ENCODE results near the gene MRO. TPM values are rescaled to one million over a fixed set of nuclear protein-coding genes. Genes with fewer than 3 reads are reported as not detected.
"Not testable (repeated sequence)": the region's sequence is repeated elsewhere in the genome, so short reads cannot be mapped to it uniquely, and the experiment has no call there.

The MRO gene
- total RNA-seq (2014; rRNA removed; shearing (Covaris generic)) = 1.1 and 1.7 TPM in 2 replicates

DNA sequence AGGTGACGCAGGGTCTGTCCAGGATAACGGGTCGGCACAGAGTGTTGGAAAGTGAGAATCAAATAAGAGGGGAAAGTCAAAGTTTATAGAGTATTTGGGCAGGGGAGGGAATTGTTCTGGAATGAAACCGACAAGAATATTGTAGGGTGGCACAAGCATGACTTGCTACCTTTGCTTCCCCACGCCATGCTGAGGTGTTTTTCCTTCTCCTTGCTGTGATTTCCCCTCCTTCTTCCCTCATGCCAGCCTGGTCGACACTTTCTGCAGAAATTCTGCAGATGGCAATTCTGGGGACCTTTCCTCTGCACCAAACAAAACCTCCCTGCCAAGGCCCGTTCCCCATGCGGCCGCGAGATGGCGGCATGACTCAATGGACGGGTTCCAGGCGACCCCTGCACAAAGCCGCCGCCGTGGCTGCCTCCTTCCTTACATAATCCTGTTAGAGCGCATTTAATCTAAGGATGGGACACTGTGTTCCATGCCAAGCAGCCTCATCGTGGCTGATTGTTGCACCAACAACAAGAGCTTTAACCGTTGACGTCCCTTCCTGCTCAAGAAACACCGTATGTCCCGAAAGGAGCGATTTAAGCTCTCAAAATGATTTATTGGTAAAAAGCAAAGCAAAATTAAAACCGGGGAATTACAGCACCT is at the start of gene MRO:
Gene MRO (minus strand): TSS at position 289 of the 651 bp plus-strand sequence. CDS start 10,616 bp downstream, outside the sequence.
- H3K4me3 ChIP-seq (ENCODE audit: insufficient read depth, low read depth, low read length) = peak within 1 kb of the TSS; percentile 22
- no peaks in the 10 kb centered on the region for H3K36me3 ChIP-seq (replicated peaks; ENCODE audit: control insufficient read depth, insufficient read depth, low read length)
- DNase-seq = peak; percentile 91
- H3K27me3 ChIP-seq (ENCODE audit: control insufficient read depth, insufficient read depth, low read length) = no peaks in the 10 kb centered on the region

DNA sequence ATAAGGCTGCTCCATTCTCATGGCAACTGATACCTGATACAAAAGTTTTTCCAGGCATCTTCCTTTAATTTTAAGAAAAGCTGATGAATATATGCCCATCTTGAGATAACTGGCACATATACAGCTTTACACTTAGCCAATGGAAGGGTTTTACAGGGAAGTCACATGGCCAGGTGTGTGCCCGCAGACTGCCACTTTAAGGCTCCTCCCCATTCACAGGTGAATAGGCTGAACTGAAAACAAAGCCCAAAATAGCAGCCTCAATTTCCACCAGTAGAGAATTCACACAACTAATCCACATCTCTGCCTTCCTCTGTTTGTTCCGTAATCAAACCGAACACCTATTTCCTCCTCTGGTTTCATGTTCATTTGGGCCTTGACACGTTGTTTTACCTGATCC is 49.3 kb upstream of the MRO start:
- no peak overlapping the region for H3K4me3 ChIP-seq (ENCODE audit: insufficient read depth, low read depth, low read length)
- H3K27me3 ChIP-seq (ENCODE audit: control insufficient read depth, insufficient read depth, low read length) = no peaks in the 10 kb centered on the region
- H3K36me3 ChIP-seq (replicated peaks; ENCODE audit: control insufficient read depth, insufficient read depth, low read length) = no peaks in the 10 kb centered on the region
- no peak for DNase-seq

DNA sequence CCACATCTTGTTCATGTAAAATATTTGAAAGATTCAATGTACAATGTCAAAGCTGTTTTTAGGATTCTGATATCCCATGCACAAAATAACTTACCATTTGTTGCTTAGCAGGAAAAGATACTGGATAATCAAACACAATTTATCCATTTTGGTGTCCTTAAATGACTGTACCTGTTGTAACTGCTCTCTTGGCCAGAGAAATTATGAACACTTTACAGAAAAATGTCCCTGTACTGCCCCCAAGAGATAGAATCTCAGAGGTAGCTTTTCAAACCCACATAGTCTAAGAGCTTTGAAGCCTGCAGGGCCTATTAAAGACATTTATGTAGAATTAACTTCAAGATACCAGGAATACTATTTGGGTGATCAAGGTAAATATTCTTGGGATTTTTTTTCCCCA is 46.9 kb upstream of the MRO start:
- no peak for DNase-seq
- Histone ChIP-seq H3K4me3 (ENCODE audit: insufficient read depth, low read depth, low read length) (no peak overlapping the region), H3K27me3 (ENCODE audit: control insufficient read depth, insufficient read depth, low read length) (no peaks in the 10 kb centered on the region), H3K36me3 (replicated peaks; ENCODE audit: control insufficient read depth, insufficient read depth, low read length) (no peaks in the 10 kb centered on the region)

DNA sequence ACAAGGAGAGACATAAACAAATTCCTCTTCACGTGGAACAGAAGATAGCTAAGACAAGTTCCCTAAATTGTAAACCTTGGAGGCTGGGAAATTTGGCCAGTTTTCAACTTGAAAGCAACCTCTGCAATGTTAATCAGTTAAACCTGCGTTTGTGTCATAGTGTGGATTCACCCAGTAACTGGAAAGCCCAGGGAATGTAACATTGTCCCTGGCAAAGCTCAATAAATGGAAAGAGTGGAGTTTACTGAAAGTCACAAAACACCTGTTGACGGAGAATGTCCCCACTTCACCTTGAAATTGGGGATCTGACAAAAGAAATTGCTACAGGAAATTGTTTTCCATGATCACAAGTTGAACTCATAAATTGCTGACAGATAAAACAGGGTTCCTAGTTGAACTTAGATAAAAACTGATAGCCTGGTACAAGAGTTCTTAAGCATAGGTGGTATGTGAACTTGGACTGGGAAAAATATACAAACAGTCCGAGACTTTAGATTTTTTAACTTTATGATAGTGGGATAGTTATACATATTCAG is 44.1 kb upstream of the MRO start:
- no peak for DNase-seq
- H3K27me3 ChIP-seq (ENCODE audit: control insufficient read depth, insufficient read depth, low read length) = no peaks in the 10 kb centered on the region
- H3K36me3 ChIP-seq (replicated peaks; ENCODE audit: control insufficient read depth, insufficient read depth, low read length) = no peaks in the 10 kb centered on the region
- H3K4me3 ChIP-seq (ENCODE audit: insufficient read depth, low read depth, low read length) = no peak overlapping the region

DNA sequence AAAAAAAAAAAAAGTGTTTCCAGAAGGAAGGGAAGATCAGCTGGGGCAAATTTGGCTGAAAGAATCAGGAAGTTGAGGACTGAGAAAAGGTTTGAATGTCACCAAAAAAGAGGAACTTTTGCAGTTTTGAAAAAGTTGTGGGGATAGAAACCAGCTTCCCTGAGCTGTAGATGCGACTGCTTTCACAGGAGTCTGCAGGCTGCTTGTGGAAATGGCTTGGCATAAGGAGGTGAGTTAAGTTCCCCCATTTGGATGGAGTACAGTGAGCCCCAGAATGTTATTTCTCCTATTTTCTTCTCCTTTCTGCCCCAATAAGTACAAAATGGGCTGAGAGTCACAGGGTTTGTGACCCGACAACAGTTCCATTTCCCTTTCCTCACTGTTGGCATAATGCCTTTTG is 42.6 kb upstream of the MRO start:
- Histone ChIP-seq H3K27me3 (ENCODE audit: control insufficient read depth, insufficient read depth, low read length) (no peaks in the 10 kb centered on the region), H3K36me3 (replicated peaks; ENCODE audit: control insufficient read depth, insufficient read depth, low read length) (no peaks in the 10 kb centered on the region), H3K4me3 (ENCODE audit: insufficient read depth, low read depth, low read length) (no peak overlapping the region)
- DNase-seq = no peak

DNA sequence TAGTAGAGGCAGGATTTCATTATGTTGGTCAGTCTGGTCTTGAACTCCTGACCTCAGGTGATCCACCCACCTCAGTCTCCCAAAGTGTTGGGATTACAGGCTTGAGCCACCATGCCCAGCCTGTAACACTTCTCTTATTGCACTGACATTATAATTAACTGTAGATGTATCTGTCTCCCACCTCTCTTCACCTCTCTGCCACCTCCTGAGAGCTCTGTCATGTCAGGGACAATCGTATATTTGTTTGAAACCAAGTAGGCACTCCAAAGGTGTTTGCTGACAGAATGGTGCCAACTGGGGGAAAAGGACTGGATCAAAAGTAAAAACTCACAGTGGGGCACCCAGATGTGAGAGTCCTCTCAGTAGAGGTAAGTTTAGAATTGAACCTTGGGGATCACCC is 41.8 kb upstream of the MRO start:
- no peak overlapping the region for H3K4me3 ChIP-seq (ENCODE audit: insufficient read depth, low read depth, low read length)
- H3K36me3 ChIP-seq (replicated peaks; ENCODE audit: control insufficient read depth, insufficient read depth, low read length) = no peaks in the 10 kb centered on the region
- no peaks in the 10 kb centered on the region for H3K27me3 ChIP-seq (ENCODE audit: control insufficient read depth, insufficient read depth, low read length)
- no peak for DNase-seq

DNA sequence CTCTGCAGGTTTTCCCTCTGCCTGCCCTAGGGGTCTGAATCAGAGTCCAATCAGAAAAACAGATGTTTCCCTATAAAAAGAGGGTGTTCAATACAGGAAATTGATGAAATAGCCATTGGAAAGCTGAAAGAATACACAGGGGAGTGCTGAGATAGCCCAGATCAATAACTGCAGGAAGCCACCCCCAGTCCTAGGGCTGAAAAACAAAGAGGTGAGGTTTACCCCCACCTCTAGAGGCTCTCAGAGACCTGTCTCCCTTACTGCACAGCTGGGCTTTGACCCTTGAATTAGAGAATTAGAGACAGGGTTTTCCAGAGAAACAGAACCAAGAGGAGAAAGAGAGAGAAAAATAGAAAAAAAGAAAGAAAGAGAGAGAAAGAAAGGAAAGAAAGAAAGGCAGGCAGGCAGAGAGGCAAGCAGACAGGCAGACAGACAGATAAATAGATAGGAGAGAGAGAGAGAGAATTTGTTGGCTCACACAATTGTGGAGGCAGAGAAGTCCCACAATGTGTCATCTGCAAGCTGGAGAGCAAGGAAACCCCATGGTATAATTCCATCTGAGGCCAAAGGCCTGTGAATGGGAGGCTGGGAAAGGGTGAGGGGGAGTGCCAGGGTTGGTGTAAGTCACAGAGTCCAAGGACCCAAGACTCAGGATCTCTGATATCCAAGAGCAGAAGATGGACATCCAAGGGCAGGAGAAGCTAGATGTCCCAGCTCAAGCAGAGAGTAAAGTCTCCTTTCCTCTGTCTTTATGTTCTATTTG is 40.2 kb upstream of the MRO start:
- Histone ChIP-seq H3K27me3 (ENCODE audit: control insufficient read depth, insufficient read depth, low read length) (no peaks in the 10 kb centered on the region), H3K4me3 (ENCODE audit: insufficient read depth, low read depth, low read length) (no peak overlapping the region), H3K36me3 (replicated peaks; ENCODE audit: control insufficient read depth, insufficient read depth, low read length) (no peaks in the 10 kb centered on the region)
- no peak for DNase-seq

DNA sequence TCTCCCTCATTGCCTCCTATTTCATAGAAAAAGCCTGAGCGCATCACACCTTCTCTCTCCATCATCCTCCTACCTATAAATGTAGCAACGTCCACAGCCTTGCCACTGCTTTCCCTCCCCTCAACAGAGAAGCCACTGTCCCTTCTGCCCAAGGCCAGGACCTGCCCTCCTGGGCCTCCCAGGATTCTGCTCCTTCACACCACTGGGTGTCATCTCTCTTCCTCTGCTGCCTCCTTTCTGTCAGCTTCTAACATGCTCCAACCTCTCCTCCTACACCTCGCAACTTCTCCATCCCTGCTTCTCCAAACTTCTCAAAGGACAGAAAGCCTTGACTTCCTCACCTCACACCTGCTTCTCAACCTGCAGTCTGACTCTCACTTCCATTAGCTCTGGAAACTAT is 37.9 kb upstream of the MRO start:
- DNase-seq = no peak
- no peak overlapping the region for H3K4me3 ChIP-seq (ENCODE audit: insufficient read depth, low read depth, low read length)
- H3K36me3 ChIP-seq (replicated peaks; ENCODE audit: control insufficient read depth, insufficient read depth, low read length) = no peaks in the 10 kb centered on the region
- no peaks in the 10 kb centered on the region for H3K27me3 ChIP-seq (ENCODE audit: control insufficient read depth, insufficient read depth, low read length)

DNA sequence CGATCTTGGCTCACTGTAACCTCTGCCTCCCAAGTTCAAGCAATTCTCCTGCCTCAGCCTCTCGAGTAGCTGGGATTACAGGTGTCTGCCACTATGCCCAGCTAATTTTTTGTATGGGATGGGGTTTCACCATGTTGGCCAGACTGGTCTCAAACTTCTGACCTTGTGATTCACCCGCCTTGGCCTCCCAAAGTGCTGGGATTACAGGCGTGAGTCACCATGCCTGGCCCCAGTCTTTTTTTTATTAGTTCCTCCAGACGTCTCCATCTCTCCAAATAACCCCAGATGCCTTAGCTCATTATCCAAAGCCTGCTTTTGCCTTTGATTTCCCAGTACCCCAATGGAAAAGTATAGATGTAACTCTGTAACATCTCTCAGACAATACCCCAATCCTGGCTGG is 37.4 kb upstream of the MRO start:
- not testable (repeated sequence) for DNase-seq; H3K27me3 ChIP-seq (ENCODE audit: control insufficient read depth, insufficient read depth, low read length); H3K4me3 ChIP-seq (ENCODE audit: insufficient read depth, low read depth, low read length); H3K36me3 ChIP-seq (replicated peaks; ENCODE audit: control insufficient read depth, insufficient read depth, low read length)

DNA sequence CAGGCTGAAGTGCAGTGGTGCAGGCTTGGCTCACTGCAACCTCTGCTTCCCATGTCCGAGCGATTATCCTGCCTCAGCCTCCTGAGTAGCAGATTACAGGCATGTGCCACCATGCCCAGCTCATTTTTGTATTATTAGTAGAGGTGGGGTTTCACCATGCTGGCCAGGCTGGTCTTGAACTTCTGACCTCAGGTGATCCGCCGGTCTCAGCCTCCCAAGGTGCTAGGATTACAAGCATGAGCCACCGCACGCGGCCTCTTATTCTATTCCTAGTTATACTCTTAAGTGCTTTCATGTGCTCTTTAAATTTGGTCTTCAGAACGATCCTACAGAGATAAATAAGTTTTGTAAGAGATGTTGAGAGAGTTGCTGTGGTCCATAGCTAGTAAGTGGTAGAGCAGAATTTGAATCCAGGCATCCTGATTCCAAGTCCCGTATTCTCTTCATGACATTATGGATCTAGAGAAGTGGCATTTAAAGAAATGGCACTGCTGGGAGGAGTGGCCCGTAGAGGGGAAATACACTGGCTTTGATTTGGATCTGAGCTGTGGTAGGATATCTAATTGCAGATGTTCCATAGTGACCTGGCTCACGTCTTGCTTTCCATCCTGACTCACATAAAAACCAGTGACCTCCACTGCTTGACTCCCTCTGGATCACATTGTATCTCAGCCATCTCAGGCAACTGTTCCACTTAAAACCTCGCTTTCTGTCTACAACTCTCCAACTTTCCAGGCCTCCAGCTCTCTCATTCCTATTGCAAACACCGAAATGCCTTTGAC is 36.4 kb upstream of the MRO start:
- H3K27me3 ChIP-seq (ENCODE audit: control insufficient read depth, insufficient read depth, low read length) = no peaks in the 10 kb centered on the region
- DNase-seq = no peak

DNA sequence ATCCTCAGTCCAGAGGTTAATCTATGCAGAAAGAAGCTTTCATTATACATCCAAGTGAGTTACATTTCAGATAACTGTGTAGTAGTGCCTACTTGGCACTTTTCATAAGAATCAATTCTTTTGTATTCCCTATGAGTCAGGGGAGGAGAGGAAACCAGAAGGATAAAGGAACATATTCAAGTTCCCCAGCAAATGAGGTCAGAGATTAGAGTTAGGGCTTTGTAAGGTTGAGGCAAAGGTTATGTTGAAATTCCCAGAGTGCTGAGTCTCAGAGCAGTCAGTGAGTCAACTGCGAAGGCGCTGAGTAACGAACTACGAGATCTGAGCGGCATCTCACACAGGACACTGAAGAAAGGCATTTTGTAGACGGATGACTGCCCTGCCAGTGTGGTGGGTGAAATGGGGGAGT is 34.1 kb upstream of the MRO start:
- Histone ChIP-seq H3K27me3 (ENCODE audit: control insufficient read depth, insufficient read depth, low read length) (no peaks in the 10 kb centered on the region), H3K4me3 (ENCODE audit: insufficient read depth, low read depth, low read length) (no peak overlapping the region), H3K36me3 (replicated peaks; ENCODE audit: control insufficient read depth, insufficient read depth, low read length) (no peaks in the 10 kb centered on the region)
- DNase-seq = no peak

More for the DNA sequence above, 36.4 kb upstream of the MRO start:
- no peak overlapping the region for H3K4me3 ChIP-seq (ENCODE audit: insufficient read depth, low read depth, low read length)
- H3K36me3 ChIP-seq (replicated peaks; ENCODE audit: control insufficient read depth, insufficient read depth, low read length) = no peaks in the 10 kb centered on the region

DNA sequence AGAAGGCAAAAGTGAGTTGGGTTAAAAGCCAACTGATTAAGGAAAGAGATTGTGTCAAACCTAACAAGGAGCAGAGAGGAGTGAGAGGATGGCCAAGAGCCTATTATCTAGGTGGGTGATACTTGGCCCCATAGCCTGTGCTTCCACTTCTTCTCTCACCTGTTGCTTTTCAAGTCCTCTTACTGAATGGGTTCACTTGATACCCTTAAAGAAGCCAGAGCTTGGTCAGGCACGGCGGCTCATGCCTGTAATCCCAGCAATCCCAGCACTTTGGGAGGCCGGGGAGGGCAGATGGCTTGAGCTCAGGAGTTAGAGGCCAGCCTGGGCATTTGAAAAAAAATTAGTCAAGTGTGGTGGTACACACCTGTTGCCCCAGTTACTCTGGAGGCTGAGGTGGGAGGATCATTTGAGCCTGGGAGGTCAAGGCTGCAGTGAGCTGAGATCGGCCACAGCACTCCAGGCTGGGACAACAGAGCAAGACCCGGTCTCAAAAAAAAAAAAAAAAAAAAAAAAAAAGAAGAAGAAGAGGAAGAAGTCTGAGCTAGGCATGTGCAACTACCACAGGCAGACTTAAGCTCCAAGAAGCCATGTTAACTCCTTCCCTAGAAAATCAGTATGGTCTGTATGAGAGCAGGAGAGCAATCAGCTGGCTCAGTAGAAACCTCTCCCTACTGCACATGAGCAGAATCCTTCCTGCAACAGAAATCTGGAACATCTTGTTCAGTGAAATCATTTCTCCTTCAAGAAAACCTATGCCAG is 30.7 kb upstream of the MRO start:
- Histone ChIP-seq H3K27me3 (ENCODE audit: control insufficient read depth, insufficient read depth, low read length) (no peaks in the 10 kb centered on the region), H3K36me3 (replicated peaks; ENCODE audit: control insufficient read depth, insufficient read depth, low read length) (no peaks in the 10 kb centered on the region), H3K4me3 (ENCODE audit: insufficient read depth, low read depth, low read length) (no peak overlapping the region)
- no peak for DNase-seq

DNA sequence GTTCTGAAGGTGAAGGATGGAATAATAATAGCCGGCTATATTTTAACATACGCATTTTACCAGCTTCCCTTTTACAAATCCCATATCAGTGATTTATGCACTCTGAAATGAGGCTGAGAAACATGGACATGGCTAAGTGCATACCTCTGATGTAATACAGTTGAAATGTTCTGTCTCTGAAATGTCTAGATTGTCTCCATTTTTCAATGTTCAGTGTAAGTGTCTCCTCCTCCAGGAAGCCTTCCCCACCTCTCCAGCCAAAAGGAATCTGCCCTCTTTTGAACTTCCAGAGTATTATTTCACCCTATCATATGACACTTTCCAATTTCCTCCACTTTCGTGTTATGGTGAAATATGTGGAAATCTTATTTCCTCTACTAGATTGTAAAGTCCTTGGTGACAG is 29.6 kb upstream of the MRO start:
- no peaks in the 10 kb centered on the region for H3K27me3 ChIP-seq (ENCODE audit: control insufficient read depth, insufficient read depth, low read length)
- DNase-seq = no peak
- H3K36me3 ChIP-seq (replicated peaks; ENCODE audit: control insufficient read depth, insufficient read depth, low read length) = no peaks in the 10 kb centered on the region
- no peak overlapping the region for H3K4me3 ChIP-seq (ENCODE audit: insufficient read depth, low read depth, low read length)

DNA sequence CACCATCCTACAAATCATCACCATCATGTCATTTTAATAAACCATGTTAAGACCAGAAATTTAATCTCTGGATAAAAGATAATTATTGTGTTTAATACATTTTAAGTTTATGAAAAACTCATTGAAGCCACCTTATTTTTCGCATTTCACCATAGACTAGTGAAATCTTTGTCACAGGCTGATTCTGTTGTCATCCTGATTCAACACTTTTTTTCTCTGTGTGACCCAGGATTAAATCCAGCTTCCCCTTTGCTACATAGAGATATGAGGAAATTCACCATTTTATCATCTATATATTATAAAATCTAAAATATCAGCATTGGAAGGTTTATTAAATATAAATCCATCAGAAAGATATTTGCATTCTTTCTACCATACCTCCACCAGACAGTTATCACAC is 29.2 kb upstream of the MRO start:
- no peaks in the 10 kb centered on the region for H3K36me3 ChIP-seq (replicated peaks; ENCODE audit: control insufficient read depth, insufficient read depth, low read length)
- no peak overlapping the region for H3K4me3 ChIP-seq (ENCODE audit: insufficient read depth, low read depth, low read length)
- H3K27me3 ChIP-seq (ENCODE audit: control insufficient read depth, insufficient read depth, low read length) = no peaks in the 10 kb centered on the region
- no peak for DNase-seq

Data from H7 (cell line).